Activated CD8-positive, alpha-beta memory T cell treated with anti-CD3 and anti-CD28 coated beads, Interleukin-2, amount 10 ng/mL, durations not matched to agents 7 days and 5 days (primary cell): ENCODE data around the gene CAMTA1. TPM values are rescaled to one million over a fixed set of nuclear protein-coding genes. Genes with fewer than 3 reads are reported as not detected.

ENCODE experiments used
- ATAC-seq: fragments of 150-1000 bp; cut with Tn5 transposase; one replicate; pipeline ENCODE4 v1.10.0; 2021; ENCODE audit warnings: moderate library complexity
- CTCF ChIA-PET: fragments of 350-600 bp; sonication (Branson Sonifier 250); formaldehyde crosslinking; loops from one replicate; lab custom pipeline; 2021; ENCODE audit warnings: antibody characterized with exemption; lab: Charles Lee
- DNase-seq: peaks from one replicate; pipeline ENCODE4 v3.0.0-alpha.2; 2020
- H3K27ac Mint-ChIP-seq: one replicate; pipeline ENCODE4 v1.8.0; 2021; ENCODE audit warnings: mild to moderate bottlenecking, mixed read lengths
- H3K27me3 Mint-ChIP-seq: one replicate; pipeline ENCODE4 v1.8.0; 2021; ENCODE audit warnings: mixed read lengths
- H3K36me3 Mint-ChIP-seq: one replicate; pipeline ENCODE4 v1.8.0; 2021; ENCODE audit warnings: mild to moderate bottlenecking, mixed read lengths
- H3K4me1 Mint-ChIP-seq: one replicate; pipeline ENCODE4 v1.8.0; 2021; ENCODE audit warnings: mixed read lengths
- H3K4me3 Mint-ChIP-seq: one replicate; pipeline ENCODE4 v1.8.0; 2021; ENCODE audit warnings: mild to moderate bottlenecking, moderate library complexity, mixed read lengths
- H3K9me3 Mint-ChIP-seq: one replicate; pipeline ENCODE4 v1.8.0; 2022; ENCODE audit warnings: low read depth, mixed read lengths
- total RNA-seq, 2 experiments: library from RNA; stranded (reverse); gene quantifications; one replicate each; pipeline ENCODE4 v1.2.3, GENCODE V29; 2021

The CAMTA1 gene
- total RNA-seq, 2 experiments from 2014 or later, result 42.8 to 43.2 TPM

- no peaks in the 10 kb centered on the region for H3K9me3 Mint-ChIP-seq
- ATAC-seq (no peak), DNase-seq (no peak)
- H3K27ac Mint-ChIP-seq, result no peak overlapping the region
- no peak overlapping the region for H3K4me3 Mint-ChIP-seq
- H3K36me3 Mint-ChIP-seq, result no peaks in the 10 kb centered on the region
- H3K27me3 Mint-ChIP-seq, result no peaks in the 10 kb centered on the region
- CTCF ChIA-PET, result no interaction called here
- H3K4me1 Mint-ChIP-seq, result no peaks in the 10 kb centered on the region
These were observed 640.0 kb downstream of the CAMTA1 start for GRCh38 chr1:7425229-7425628.

GRCh38 chr1:7425771-7426170 is 640.5 kb downstream of the CAMTA1 start:
- Mint-ChIP-seq H3K4me3 (no peak overlapping the region), H3K9me3 (no peaks in the 10 kb centered on the region), H3K36me3 (no peaks in the 10 kb centered on the region), H3K27ac (no peak overlapping the region), H3K4me1 (no peaks in the 10 kb centered on the region), H3K27me3 (no peaks in the 10 kb centered on the region)
- ATAC-seq (no peak), DNase-seq (no peak)
- CTCF ChIA-PET, result no interaction called here

- H3K9me3 Mint-ChIP-seq, result no peaks in the 10 kb centered on the region
- no peaks in the 10 kb centered on the region for H3K36me3 Mint-ChIP-seq
- no peak overlapping the region for H3K27ac Mint-ChIP-seq
- DNase-seq, result no peak
- CTCF ChIA-PET, result no interaction called here
- no peaks in the 10 kb centered on the region for H3K4me1 Mint-ChIP-seq
- no peak for ATAC-seq
- H3K4me3 Mint-ChIP-seq, result no peak overlapping the region
- no peaks in the 10 kb centered on the region for H3K27me3 Mint-ChIP-seq
These were observed 641.7 kb downstream of the CAMTA1 start for GRCh38 chr1:7426780-7427604.

- no peaks in the 10 kb centered on the region for H3K4me1 Mint-ChIP-seq
- H3K27ac Mint-ChIP-seq, result no peak overlapping the region
- DNase-seq (no peak), ATAC-seq (no peak)
- no peaks in the 10 kb centered on the region for H3K36me3 Mint-ChIP-seq
- CTCF ChIA-PET, result no interaction called here
- no peaks in the 10 kb centered on the region for H3K9me3 Mint-ChIP-seq
- H3K27me3 Mint-ChIP-seq, result no peaks in the 10 kb centered on the region
- no peak overlapping the region for H3K4me3 Mint-ChIP-seq
These were observed 642.5 kb downstream of the CAMTA1 start for GRCh38 chr1:7427605-7428300.

- no peak overlapping the region for H3K27ac Mint-ChIP-seq
- no peaks in the 10 kb centered on the region for H3K36me3 Mint-ChIP-seq
- H3K9me3 Mint-ChIP-seq, result no peaks in the 10 kb centered on the region
- H3K4me3 Mint-ChIP-seq, result no peak overlapping the region
- DNase-seq (no peak), ATAC-seq (no peak)
- CTCF ChIA-PET, result no interaction called here
- no peaks in the 10 kb centered on the region for H3K27me3 Mint-ChIP-seq
- no peaks in the 10 kb centered on the region for H3K4me1 Mint-ChIP-seq
These were observed 644.0 kb downstream of the CAMTA1 start for GRCh38 chr1:7429290-7429689.

- Mint-ChIP-seq H3K36me3 (no peaks in the 10 kb centered on the region), H3K27ac (no peak overlapping the region), H3K9me3 (no peaks in the 10 kb centered on the region), H3K4me3 (no peak overlapping the region), H3K4me1 (no peaks in the 10 kb centered on the region), H3K27me3 (no peaks in the 10 kb centered on the region)
- DNase-seq (no peak), ATAC-seq (no peak)
- CTCF ChIA-PET, result no interaction called here
These were observed 644.9 kb downstream of the CAMTA1 start for GRCh38 chr1:7430047-7430608.

- no peak overlapping the region for H3K4me3 Mint-ChIP-seq
- no peaks in the 10 kb centered on the region for H3K4me1 Mint-ChIP-seq
- no peaks in the 10 kb centered on the region for H3K27me3 Mint-ChIP-seq
- no peak overlapping the region for H3K27ac Mint-ChIP-seq
- DNase-seq (no peak), ATAC-seq (no peak)
- CTCF ChIA-PET, result no interaction called here
- no peaks in the 10 kb centered on the region for H3K9me3 Mint-ChIP-seq
- H3K36me3 Mint-ChIP-seq, result no peaks in the 10 kb centered on the region
These were observed 645.4 kb downstream of the CAMTA1 start for GRCh38 chr1:7430691-7431090.

GRCh38 chr1:7432102-7432899 is 647.0 kb downstream of the CAMTA1 start:
- CTCF ChIA-PET, result no interaction called here
- ATAC-seq (no peak), DNase-seq (no peak)
- Mint-ChIP-seq H3K27ac (no peak overlapping the region), H3K36me3 (no peaks in the 10 kb centered on the region), H3K27me3 (no peaks in the 10 kb centered on the region), H3K9me3 (no peaks in the 10 kb centered on the region), H3K4me1 (no peaks in the 10 kb centered on the region), H3K4me3 (no peak overlapping the region)

- no peak for DNase-seq
- Mint-ChIP-seq H3K27ac (no peak overlapping the region), H3K9me3 (no peaks in the 10 kb centered on the region), H3K4me3 (no peak overlapping the region), H3K27me3 (no peaks in the 10 kb centered on the region), H3K4me1 (no peaks in the 10 kb centered on the region), H3K36me3 (no peaks in the 10 kb centered on the region)
- ATAC-seq, result no peak
- CTCF ChIA-PET, result no interaction called here
These were observed 647.7 kb downstream of the CAMTA1 start for GRCh38 chr1:7432900-7433380.

- ATAC-seq, result no peak
- no peaks in the 10 kb centered on the region for H3K9me3 Mint-ChIP-seq
- no peaks in the 10 kb centered on the region for H3K36me3 Mint-ChIP-seq
- H3K4me1 Mint-ChIP-seq, result no peaks in the 10 kb centered on the region
- no peak for DNase-seq
- CTCF ChIA-PET, result no interaction called here
- H3K4me3 Mint-ChIP-seq, result no peak overlapping the region
- H3K27ac Mint-ChIP-seq, result no peak overlapping the region
- H3K27me3 Mint-ChIP-seq, result no peaks in the 10 kb centered on the region
These were observed 649.3 kb downstream of the CAMTA1 start for GRCh38 chr1:7434566-7434965.

- H3K27me3 Mint-ChIP-seq, result no peaks in the 10 kb centered on the region
- no peaks in the 10 kb centered on the region for H3K9me3 Mint-ChIP-seq
- CTCF ChIA-PET, result no interaction called here
- DNase-seq (no peak), ATAC-seq (no peak)
- no peak overlapping the region for H3K27ac Mint-ChIP-seq
- no peaks in the 10 kb centered on the region for H3K36me3 Mint-ChIP-seq
- no peak overlapping the region for H3K4me3 Mint-ChIP-seq
- H3K4me1 Mint-ChIP-seq, result no peaks in the 10 kb centered on the region
These were observed 650.2 kb downstream of the CAMTA1 start for GRCh38 chr1:7435276-7436055.

GRCh38 chr1:7436056-7437005 is 651.1 kb downstream of the CAMTA1 start:
- Mint-ChIP-seq H3K27me3 (no peaks in the 10 kb centered on the region), H3K36me3 (no peaks in the 10 kb centered on the region), H3K4me1 (no peaks in the 10 kb centered on the region), H3K9me3 (no peaks in the 10 kb centered on the region), H3K4me3 (no peak overlapping the region), H3K27ac (no peak overlapping the region)
- CTCF ChIA-PET, result no interaction called here
- no peak for ATAC-seq
- DNase-seq, result no peak
